Measurements from ENCODE around the gene SPACA6. TPM values are rescaled to one million over a fixed set of nuclear protein-coding genes. Genes with fewer than 3 reads are reported as not detected.
A peak's percentile ranks its signal among the peaks of the same experiment; 100 is the strongest.

Gene SPACA6
- total and polyA plus RNA-seq, 9 of the 15 experiments (the other 6 are each of a cell fraction or from before 2014, with no cell fraction given), result 1.3 to 17.3 (median 6.2) TPM

GRCh38 chr19:51742789-51743188 is 49.7 kb downstream of the SPACA6 start:
- BruUV-seq (replicated peaks), result no TSS peak
- TF ChIP-seq RNF219 (CRISPR knock-in tag; IDR thresholded peaks at IDR 0.05), result no peak
- no peak for TF ChIP-seq FOXP1 (CRISPR knock-in tag; IDR thresholded peaks at IDR 0.05)
- no peak for TF ChIP-seq MCM3 (IDR thresholded peaks at IDR 0.05)
- TF ChIP-seq CUX1 (CRISPR knock-in tag; IDR thresholded peaks at IDR 0.05), result no peak
- TF ChIP-seq E2F5 (CRISPR knock-in tag; IDR thresholded peaks at IDR 0.05), result no peak
- TF ChIP-seq SAP30 (IDR thresholded peaks at IDR 0.05; ENCODE audit: borderline replicate concordance, insufficient read depth, low read depth, low read length, poor library complexity, severe bottlenecking), result no peak
- TF ChIP-seq ZNF57 (CRISPR knock-in tag; IDR thresholded peaks at IDR 0.05), result no peak
- no peak for TF ChIP-seq ELK3 (CRISPR knock-in tag; IDR thresholded peaks at IDR 0.05)
- no peak for TF ChIP-seq ZNF274 (IDR thresholded peaks at IDR 0.05; ENCODE audit: borderline replicate concordance, low read depth, low read length)
- no peak for TF ChIP-seq SOX6 (IDR thresholded peaks at IDR 0.05)
- no peak for TF ChIP-seq TCF3 (CRISPR knock-in tag; IDR thresholded peaks at IDR 0.05)
- TF ChIP-seq CBFA2T3 (IDR thresholded peaks at IDR 0.05), result no peak
- no peak for TF ChIP-seq MEF2A (IDR thresholded peaks at IDR 0.05; ENCODE audit: control insufficient read depth, low read depth, low read length)
- TF ChIP-seq ELF2 (CRISPR knock-in tag; IDR thresholded peaks at IDR 0.05), result no peak

More at GRCh38 chr19:51742789-51743188, 49.7 kb downstream of the SPACA6 start:
- ATAC-seq (no peak), FAIRE-seq (peak; percentile 15), DNase-seq (ENCODE audit: extremely low read depth in 1 of 4, low spot score in 3 of 4) (no peak)
- H3K9me1 ChIP-seq (ENCODE audit: control insufficient read depth, insufficient read depth, low read length), result no peaks in the 10 kb centered on the region
- H4K20me1 ChIP-seq (replicated peaks; ENCODE audit: control insufficient read depth, insufficient read depth, low read length), result no peaks in the 10 kb centered on the region
- WGBS (ENCODE audit: insufficient coverage, low coverage, missing lambda C conversion rate), result 10% methylated on average over 6 of the region's 6 CpGs
- no peak overlapping the region for H3K9ac ChIP-seq (ENCODE audit: insufficient read depth in 1 of 2, low read depth in 2 of 2, low read length in 2 of 2)
- peak overlapping the region; percentile 14; the same call in 1 of the 2 replicates for H2AFZ ChIP-seq (ENCODE audit: low read depth, low read length)
- intact Hi-C loops (cut with micrococcal nuclease), result no loop called here
- no peak overlapping the region for H3K4me3 ChIP-seq
- POLR2A ChIA-PET, result interaction anchor here (0.5 to 1.1 kb wide), 6 partner anchors 8 to 1778 kb away, joined by 3 to 4 read pairs (median 4); no protein-coding TSS in a partner anchor
- in situ Hi-C loops (cut with MboI), result no loop called here
- no peak overlapping the region for H3K4me2 ChIP-seq (ENCODE audit: insufficient read depth, low read length)
- H3K36me3 ChIP-seq (ENCODE audit: control insufficient read depth, insufficient read depth, low read length), result no peaks in the 10 kb centered on the region
- peaks cover 0 to 20% of the 10 kb centered on the region in 2 experiments; a peak in 2 of 5 replicates for H3K27me3 ChIP-seq (ENCODE audit: control insufficient read depth in 2 of 2, insufficient read depth in 2 of 2, low read length in 2 of 2)
- no peaks in the 10 kb centered on the region for H3K79me2 ChIP-seq (ENCODE audit: control insufficient read depth, insufficient read depth, low read length)
- no peaks in the 10 kb centered on the region; a peak in 3 of 5 replicates for H3K4me1 ChIP-seq (replicated peaks in 1 of 2; ENCODE audit: control insufficient read depth in 2 of 2, insufficient read depth in 2 of 2, low read length in 2 of 2)
- CTCF ChIA-PET (ENCODE audit: low intra/inter-chr PET ratio), result no interaction called here
- H3K27ac ChIP-seq (ENCODE audit: extremely low read depth, low read depth, low read length), result no peak overlapping the region
- no peaks in the 10 kb centered on the region for H3K9me3 ChIP-seq (replicated peaks; ENCODE audit: control insufficient read depth, insufficient read depth, low read depth, low read length)
